ENCODE results near the gene LAIR2. TPM values are rescaled to one million over a fixed set of nuclear protein-coding genes. Genes with fewer than 3 reads are reported as not detected.
"Not testable (repeated sequence)": the region's sequence is repeated elsewhere in the genome, so short reads cannot be mapped to it uniquely, and the experiment has no call there.

Gene LAIR2
- polyA plus RNA-seq, 2 of the 4 experiments (the other 2 are of a cell fraction) = not detected

- FAIRE-seq; H3K4me3 ChIP-seq; H3K27ac ChIP-seq; ATAC-seq; H3K4me2 ChIP-seq; H3K4me1 ChIP-seq; H3K9me3 ChIP-seq; DNase-seq (ENCODE audit: low read depth in 1 of 2, low spot score in 1 of 2); POLR2A ChIA-PET: not testable (repeated sequence)
- WGBS (ENCODE audit: missing lambda C conversion rate) = 30% methylated on average over 4 of the region's 4 CpGs
- CTCF ChIA-PET = interaction anchor here (2.0 kb wide), 1 partner anchor 27 kb away, joined by 6 read pairs; no protein-coding TSS in a partner anchor
These were observed 2.9 kb downstream of the LAIR2 start for GRCh38 chr19:54505542-54505941.

GRCh38 chr19:54506079-54506478 lies 3.4 kb downstream of the LAIR2 start:
- Histone ChIP-seq H3K4me1 (no peaks in the 10 kb centered on the region), H3K4me2 (no peak overlapping the region), H3K9me3 (0 out of 3 replicates have a peak, but pooled peaks cover 3% of the 10 kb centered on the region), H3K27ac (no peak overlapping the region), H3K4me3 (no peak overlapping the region)
- WGBS (ENCODE audit: missing lambda C conversion rate) = 31% methylated on average over 10 of the region's 10 CpGs
- ATAC-seq (no peak), DNase-seq (ENCODE audit: low read depth in 1 of 2, low spot score in 1 of 2) (no peak), FAIRE-seq (no peak)
- ChIA-PET CTCF (interaction anchor here (1.1 to 2.0 kb wide), 2 partner anchors 11 to 27 kb away, joined by 5 to 6 read pairs; no protein-coding TSS in a partner anchor), POLR2A (no interaction called here)
- TF ChIP-seq TP53 (CRISPR knock-in tag; IDR thresholded peaks at IDR 0.05) (no peak), ZFP36 (IDR thresholded peaks at IDR 0.05; ENCODE audit: borderline replicate concordance, partially characterized antibody) (no peak), ATOH8 (CRISPR knock-in tag; IDR thresholded peaks at IDR 0.05; ENCODE audit: low read depth) (no peak), EHF (CRISPR knock-in tag; IDR thresholded peaks at IDR 0.05) (no peak), RNF2 (IDR thresholded peaks at IDR 0.05; ENCODE audit: borderline replicate concordance, low read depth) (no peak), NFE2L2 (conservative IDR thresholded peaks at IDR 0.05; ENCODE audit: low read length) (no peak), CHD2 (IDR thresholded peaks at IDR 0.05; ENCODE audit: low read length, partially characterized antibody) (no peak), NPAS2 (CRISPR knock-in tag; IDR thresholded peaks at IDR 0.05; ENCODE audit: borderline replicate concordance) (no peak)

- CTCF ChIA-PET = interaction anchor here (1.1 to 2.0 kb wide), 2 partner anchors 12 to 29 kb away, joined by 5 to 6 read pairs; no protein-coding TSS in a partner anchor
- DNase-seq (ENCODE audit: low read depth in 1 of 2, low spot score in 1 of 2); H3K4me2 ChIP-seq; H3K9me3 ChIP-seq; POLR2A ChIA-PET; H3K27ac ChIP-seq; H3K4me3 ChIP-seq; ATAC-seq; FAIRE-seq; H3K4me1 ChIP-seq: not testable (repeated sequence)
- WGBS (ENCODE audit: missing lambda C conversion rate) = 21% methylated on average over 7 of the region's 15 CpGs
These were observed 4.5 kb downstream of the LAIR2 start for GRCh38 chr19:54507038-54507717.

- ChIA-PET POLR2A (no interaction called here), CTCF (no interaction called here)
- no peaks in the 10 kb centered on the region for H3K4me1 ChIP-seq
- 3% methylated on average over 12 of the region's 12 CpGs for WGBS (ENCODE audit: missing lambda C conversion rate)
- no peak; a peak in 1 of 6 replicates for ATAC-seq
- TF ChIP-seq FOXS1 (CRISPR knock-in tag; IDR thresholded peaks at IDR 0.05) = no peak
- TF ChIP-seq KDM5A (IDR thresholded peaks at IDR 0.05) = no peak
- TF ChIP-seq TP53 (CRISPR knock-in tag; IDR thresholded peaks at IDR 0.05) = no peak
- no peak for TF ChIP-seq HOXB13 (CRISPR knock-in tag; IDR thresholded peaks at IDR 0.05; ENCODE audit: low read depth)
- no peak for TF ChIP-seq ELK1 (IDR thresholded peaks at IDR 0.05; ENCODE audit: low read depth, low read length)
- no peak for TF ChIP-seq CEBPB (IDR thresholded peaks at IDR 0.05)
- TF ChIP-seq CTCF (IDR thresholded peaks at IDR 0.05) = no peak
- no peak for TF ChIP-seq EHF (CRISPR knock-in tag; IDR thresholded peaks at IDR 0.05)
- no peak for TF ChIP-seq HOXB5 (CRISPR knock-in tag; IDR thresholded peaks at IDR 0.05)
- no peak overlapping the region for H3K4me2 ChIP-seq
- no peak overlapping the region for H3K27ac ChIP-seq
- H3K4me3 ChIP-seq = no peak overlapping the region
- FAIRE-seq = no peak
- DNase-seq (ENCODE audit: low read depth in 1 of 2, low spot score in 1 of 2) = no peak
- H3K9me3 ChIP-seq = 0 out of 3 replicates have a peak, but pooled peaks cover 3% of the 10 kb centered on the region
These were observed 5.2 kb downstream of the LAIR2 start for GRCh38 chr19:54507824-54508223.

- H3K27ac ChIP-seq; H3K4me3 ChIP-seq; H3K4me2 ChIP-seq; POLR2A ChIA-PET; CTCF ChIA-PET; FAIRE-seq; DNase-seq (ENCODE audit: low read depth in 1 of 2, low spot score in 1 of 2); H3K4me1 ChIP-seq; H3K9me3 ChIP-seq: not testable (repeated sequence)
- 25% methylated on average over 2 of the region's 3 CpGs for WGBS (ENCODE audit: missing lambda C conversion rate)
- ATAC-seq = peak in 1 of 2 experiments; percentile 10; a peak in 1 of 6 replicates
These were observed 5.9 kb downstream of the LAIR2 start for GRCh38 chr19:54508487-54508886.

GRCh38 chr19:54509200-54509940 lies 6.7 kb downstream of the LAIR2 start:
- H3K4me2 ChIP-seq; POLR2A ChIA-PET; DNase-seq (ENCODE audit: low read depth in 1 of 2, low spot score in 1 of 2); CTCF ChIA-PET; H3K4me3 ChIP-seq; H3K27ac ChIP-seq; H3K9me3 ChIP-seq; H3K4me1 ChIP-seq: not testable (repeated sequence)
- WGBS (ENCODE audit: missing lambda C conversion rate) = 0% methylated on average over 4 of the region's 21 CpGs
- FAIRE-seq (peak; percentile 63), ATAC-seq (peak; percentile 65 to 83)
